NCI-H146 (cell line): ENCODE measurements around the gene SZT2.
A peak's percentile ranks its signal among the peaks of the same experiment; 100 is the strongest.

ENCODE experiments used
- DNase-seq: peaks from one replicate; lab custom pipeline; 2025; lab: John Stamatoyannopoulos, UW

SZT2 gene

DNA sequence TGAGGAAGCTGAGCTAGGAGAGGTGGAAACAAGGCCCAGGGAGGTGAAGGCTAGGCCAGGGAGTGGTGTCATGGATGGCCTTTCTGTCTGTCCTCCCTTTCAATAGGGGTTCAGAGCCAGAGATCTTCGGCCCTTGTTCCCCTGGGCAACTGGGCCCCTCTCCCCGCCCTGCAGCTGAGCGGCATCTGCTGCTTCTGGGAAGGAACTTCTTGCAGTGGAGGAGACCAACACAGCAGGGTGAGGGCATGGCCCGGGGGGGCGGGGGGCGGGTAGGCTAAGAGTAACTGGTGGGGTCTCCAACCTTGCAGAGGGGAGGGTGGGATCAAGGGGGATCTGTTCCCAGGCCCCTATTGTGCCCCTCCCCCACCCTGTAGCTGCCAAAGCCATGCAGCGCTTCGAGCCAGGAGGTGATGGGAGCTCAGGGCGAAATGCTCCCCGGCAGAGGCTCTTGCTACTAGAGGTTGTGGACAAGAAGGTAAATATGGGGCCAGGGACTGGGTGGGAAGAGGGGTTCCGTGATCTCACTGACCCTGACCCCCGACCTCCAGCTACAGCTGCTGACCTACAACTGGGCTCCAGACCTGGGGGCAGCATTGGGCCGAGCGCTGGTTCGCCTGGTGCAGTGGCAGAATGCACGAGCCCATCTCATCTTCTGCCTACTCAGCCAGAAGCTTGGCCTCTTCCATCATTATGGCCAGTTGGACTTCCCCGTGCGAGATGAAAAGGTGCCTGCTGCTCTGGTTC lies 52.4 kb downstream of the SZT2 start:
- DNase-seq: no peak

DNA sequence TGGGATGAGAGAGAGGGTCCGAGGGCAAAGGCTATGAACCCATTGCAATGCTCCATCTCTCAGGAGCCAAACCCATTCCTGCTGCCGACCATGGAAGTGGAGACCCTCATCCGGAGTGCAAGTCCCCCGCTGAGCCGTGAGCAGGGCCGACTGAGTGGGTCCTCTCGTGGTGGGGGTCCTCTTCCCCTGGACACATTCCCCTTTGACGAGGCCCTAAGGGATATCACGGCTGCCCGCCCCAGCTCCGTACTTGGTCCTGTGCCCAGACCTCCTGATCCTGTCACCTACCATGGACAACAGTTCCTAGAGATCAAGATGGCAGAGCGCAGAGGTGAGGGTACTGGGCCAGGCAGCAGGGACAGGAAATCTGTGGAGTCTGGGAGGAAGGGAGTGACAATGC lies 53.1 kb downstream of the SZT2 start:
- DNase-seq: no peak

- DNase-seq: no peak
Measured at GRCh38 chr1:43443197-43443946, 53.7 kb downstream of the SZT2 start.

GRCh38 chr1:43444151-43444828 lies 54.6 kb downstream of the SZT2 start:
- no peak for DNase-seq

- DNase-seq: no peak
Measured at GRCh38 chr1:43444836-43445235, 55.1 kb downstream of the SZT2 start.

DNA sequence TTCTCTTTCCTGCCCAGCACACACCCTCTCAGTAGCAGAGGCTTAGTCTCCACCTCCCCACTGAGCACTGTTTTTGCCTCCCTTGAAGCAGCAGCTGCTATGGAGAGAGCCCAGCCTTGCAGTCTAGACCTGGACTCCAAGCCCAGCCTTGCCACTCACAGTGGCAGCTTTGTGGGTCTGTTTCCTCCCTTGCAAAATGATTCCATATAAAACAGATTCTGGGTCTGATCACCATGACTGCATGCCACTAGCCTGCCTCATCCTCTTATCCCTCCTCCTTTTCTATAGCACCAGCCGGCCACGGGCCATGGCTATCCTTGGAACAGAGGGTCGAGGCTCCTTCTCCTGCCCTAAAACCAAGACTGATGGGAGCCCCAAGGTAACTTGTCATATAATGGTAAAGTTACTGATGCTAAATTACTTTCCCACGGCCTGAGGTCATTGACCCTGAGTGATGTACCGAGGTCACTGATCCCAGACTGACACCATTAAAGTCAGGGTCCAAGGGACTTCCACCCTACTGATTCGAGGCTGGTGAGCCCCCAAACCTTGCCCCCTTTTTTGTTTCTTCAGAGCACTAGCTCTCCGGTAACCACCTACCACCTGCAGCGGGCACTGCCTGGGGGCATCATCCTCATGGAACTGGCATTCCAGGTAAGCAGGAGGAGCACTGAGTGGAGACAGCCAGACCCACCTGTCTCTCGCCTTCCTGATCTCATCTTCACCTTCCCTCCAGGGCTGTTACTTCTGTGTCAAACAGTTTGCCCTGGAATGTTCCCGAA lies 56.1 kb downstream of the SZT2 start:
- no peak for DNase-seq

DNA sequence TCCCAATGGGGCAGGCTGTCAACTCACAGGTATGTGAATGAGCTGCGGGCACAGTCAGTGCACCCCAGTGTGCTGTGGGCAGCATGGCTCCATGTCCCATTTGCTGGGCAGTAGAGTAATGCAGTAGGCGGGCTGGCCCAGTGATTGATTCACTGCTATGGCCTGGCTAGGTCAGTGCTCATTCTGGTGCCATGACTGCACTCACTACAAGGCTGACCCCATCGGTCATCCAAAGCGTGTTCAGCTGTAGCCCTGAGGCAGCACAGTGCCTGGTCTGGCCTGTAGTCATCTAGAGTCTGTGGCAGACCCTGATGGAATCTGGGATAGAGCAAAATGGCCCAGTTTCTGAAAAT lies 56.7 kb downstream of the SZT2 start:
- no peak for DNase-seq

DNA sequence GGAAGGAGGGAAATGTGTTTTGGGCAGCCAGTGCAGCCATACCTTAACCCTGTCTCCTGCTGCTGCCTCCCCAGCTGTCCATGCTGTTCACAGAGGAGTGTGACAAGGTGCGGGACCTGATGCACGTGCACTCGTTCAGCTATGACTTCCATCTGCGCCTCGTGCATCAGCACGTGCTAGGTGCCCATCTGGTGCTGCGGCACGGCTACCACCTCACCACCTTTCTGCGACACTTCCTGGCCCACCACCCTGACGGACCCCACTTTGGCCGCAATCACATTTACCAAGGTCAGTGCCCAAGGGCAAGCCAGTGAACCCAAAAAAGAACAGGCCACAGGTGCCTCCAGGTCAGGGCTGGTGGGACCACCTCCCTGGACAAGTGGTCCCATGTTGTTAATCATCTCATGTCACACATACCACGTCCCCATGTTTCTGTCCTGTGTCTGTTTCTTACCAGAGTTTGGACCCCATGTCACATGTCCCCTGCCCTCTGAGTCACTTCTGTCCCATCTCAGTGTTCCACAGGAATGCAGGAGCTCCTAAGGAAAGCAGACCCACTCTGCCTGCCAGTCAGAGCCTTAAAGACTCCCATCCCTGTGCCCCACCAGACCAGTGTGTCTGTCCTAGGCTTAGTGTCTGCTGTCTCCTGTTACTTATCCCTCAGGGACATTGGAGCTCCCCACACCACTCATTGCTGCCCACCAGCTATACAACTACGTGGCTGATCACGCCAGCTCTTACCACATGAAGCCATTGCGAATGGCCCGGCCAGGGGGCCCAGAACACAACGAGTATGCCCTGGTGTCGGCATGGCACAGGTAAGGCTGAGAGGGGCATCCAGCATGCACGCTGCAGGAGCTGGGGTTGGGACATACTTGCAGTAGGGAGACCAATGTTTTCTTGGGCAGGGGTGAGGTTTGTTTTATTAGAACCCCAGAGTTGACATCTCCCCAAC lies 57.5 kb downstream of the SZT2 start:
- DNase-seq: no peak

DNA sequence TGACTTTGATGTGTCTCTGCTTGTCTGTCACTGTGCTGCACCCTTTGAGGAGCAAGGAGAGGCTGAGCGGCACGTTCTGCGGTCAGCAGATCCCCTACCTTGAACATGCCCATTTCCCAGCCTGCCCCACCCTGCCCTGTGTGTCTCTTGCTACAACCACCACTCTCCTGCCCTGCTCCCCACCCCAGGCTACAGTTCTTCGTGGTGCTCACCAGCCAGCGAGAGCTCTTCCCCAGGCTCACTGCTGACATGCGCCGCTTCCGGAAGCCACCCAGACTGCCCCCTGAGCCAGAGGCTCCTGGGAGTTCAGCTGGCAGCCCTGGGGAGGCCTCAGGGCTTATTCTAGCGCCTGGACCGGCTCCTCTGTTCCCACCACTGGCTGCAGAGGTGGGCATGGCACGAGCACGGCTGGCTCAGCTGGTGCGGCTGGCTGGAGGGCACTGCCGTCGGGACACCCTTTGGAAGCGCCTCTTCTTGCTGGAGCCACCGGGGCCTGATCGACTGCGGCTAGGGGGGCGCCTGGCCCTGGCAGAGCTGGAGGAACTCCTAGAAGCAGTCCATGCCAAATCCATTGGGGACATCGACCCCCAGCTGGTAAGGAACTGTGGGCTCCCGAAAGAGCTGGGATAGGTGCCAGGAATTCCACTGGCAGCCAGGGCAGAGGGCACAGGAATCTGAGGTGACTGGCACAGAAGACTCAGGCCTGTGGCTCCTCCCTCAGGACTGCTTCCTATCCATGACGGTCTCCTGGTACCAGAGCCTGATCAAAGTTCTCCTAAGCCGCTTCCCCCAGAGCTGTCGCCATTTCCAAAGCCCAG lies 58.4 kb downstream of the SZT2 start:
- no peak for DNase-seq

GRCh38 chr1:43448955-43449707 lies 59.4 kb downstream of the SZT2 start:
- no peak for DNase-seq

GRCh38 chr1:43449708-43450069 lies 60.0 kb downstream of the SZT2 start:
- DNase-seq: no peak

DNA sequence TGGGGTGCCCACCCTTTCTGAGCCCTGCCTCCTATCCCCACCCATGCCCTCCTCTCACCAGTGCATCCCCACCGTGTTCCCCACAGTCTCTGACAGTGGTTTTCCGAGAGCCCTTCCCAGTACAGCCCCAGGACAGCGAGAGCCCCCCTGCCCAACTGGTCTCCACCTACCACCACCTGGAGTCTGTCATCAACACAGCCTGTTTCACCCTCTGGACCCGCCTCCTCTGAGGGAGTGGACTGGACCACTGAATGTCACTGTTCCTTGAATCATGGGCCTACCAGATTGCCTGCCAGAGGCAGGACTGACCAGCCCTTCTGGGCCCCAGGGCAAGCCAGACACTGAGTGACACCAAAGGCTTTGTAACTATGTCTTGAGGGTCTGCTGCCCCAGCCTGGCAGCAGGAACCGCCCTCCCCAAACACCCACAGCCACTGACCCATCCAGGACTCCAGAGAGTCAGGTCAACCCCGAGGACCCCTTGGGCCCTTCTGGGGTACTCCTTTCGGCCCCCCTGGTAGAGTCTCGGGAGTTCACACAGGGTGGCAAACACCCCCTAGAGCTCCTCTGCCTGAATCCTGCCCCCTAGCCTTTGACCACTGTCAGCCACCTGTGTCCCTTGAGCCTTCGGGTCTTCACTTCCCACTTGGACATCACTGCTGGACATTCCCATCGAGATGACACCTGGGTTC lies 60.7 kb downstream of the SZT2 start:
- DNase-seq: no peak

DNA sequence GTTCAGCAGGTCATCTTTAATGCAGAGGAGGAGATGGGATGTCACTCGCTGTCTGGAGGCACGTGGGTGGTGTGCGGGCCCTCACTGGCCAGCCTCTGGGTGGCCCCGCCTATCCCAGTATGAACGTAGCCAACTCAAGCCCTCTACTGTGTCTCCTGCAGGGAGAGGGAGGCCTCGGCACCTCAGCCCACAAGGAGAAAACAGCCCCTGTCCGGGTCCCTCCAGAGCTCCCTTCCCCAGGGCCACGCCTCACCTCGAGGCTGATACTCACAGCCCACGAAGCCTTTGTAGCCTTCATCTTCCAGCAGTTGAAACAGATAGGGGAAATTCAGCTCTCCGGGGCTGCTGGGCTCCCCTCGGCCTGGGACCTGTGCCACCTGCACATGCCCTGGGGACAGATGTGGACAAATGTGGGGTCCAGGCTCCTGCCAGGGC lies 61.5 kb downstream of the SZT2 start:
- DNase-seq: no peak

DNA sequence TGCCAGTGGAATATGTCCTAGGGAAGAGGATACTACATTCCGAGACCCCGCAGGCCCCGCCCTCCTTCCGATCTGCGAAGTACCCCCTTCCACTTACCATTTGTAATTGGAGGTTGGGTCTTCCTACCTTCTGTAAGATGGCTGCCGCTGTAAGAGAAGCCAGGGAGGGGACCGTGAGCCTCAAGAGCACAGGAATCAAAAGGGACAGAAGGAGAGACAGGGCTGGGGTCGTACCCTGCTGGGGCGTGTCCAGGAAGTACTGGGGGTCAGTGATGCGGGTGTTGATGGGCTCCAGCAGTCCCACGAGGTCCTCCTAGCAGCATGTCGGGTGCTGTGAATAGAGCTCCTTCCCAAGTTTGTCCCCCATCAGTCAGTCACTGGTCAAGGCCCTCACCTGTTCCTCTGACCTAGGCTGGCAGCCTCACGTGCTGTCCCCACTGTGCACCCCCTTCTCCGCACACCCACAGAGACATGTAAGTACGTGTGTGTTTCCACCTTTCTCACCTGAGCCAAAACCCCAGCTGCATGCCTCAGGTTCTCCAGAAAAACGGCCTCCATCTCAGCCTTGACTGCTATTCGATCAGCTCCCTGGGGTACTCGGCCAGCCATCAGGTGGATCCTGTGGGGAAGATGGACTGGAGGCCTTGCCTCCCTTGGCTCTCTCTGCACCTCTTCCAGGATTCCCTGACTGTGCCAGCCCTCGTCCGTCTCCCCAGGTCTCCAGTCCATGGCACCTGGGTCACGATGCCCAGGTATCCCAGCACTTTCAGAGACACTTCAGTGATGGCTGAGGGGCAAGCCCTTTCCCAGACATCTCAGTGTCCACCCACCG lies 62.2 kb downstream of the SZT2 start:
- no peak for DNase-seq

DNA sequence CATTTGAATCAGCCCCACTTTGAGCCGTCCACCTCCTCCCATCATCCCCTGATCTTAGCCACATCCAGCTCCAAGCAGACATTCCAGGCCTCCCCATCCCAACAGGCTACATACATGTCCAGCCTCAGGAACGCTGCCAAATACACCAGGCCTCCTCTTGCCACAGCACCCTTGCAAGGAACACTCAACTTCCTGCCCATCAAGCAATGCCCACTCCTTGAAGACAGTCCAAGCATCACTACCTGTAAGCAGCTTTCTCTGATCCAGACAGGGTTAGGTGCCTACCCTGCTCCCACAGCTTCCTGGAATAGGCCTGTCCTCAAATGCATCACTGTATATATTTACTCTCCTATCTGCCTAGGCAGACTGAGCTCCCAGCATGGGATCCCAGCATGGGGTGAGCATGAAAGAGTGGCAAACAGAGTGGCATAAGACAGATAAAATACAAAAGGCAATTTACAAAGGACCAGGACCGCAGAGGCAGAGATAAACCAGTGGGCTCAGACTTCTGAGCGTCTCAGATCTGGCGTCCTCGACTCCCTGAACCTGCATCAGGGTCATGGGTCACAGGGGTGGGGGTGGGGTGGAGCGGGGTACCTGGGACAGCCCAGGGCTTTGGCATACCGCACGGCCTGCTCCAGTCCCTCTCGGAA lies 63.2 kb downstream of the SZT2 start:
- peak; percentile 84 for DNase-seq

GRCh38 chr1:43453442-43454269 lies 64.0 kb downstream of the SZT2 start, which contains the start of gene HYI:
Gene HYI, minus strand, starts transcription at chr1:43453931. Its CDS starts 138 bp downstream, at chr1:43453793.
- peak; percentile 78 for DNase-seq
